CD8-positive, alpha-beta memory T cell (primary cell): ENCODE results near the gene BNC2. TPM values are rescaled to one million over a fixed set of nuclear protein-coding genes. Genes with fewer than 3 reads are reported as not detected.

ENCODE experiments used
- CTCF ChIA-PET: fragments of 350-600 bp; sonication (Branson Sonifier 250); formaldehyde crosslinking; loops from one replicate; lab custom pipeline; 2021; ENCODE audit warnings: antibody characterized with exemption; lab: Charles Lee
- POLR2A ChIA-PET: fragments of 350-600 bp; sonication (Branson Sonifier 250); formaldehyde crosslinking; loops from one replicate; lab custom pipeline; 2021; ENCODE audit warnings: antibody characterized with exemption; lab: Charles Lee
- DNase-seq, 5 donors: peaks; one replicate each; pipeline versions ENCODE4 v3.0.0 to v3.0.0-alpha.2; 2020 to 2022; ENCODE audit warnings: mixed read lengths in 1 of 5
- H3K27ac ChIP-seq: one replicate; pipeline ENCODE4 v1.7.0; 2013; ENCODE audit warnings: low read depth, mild to moderate bottlenecking, low read length, moderate library complexity
- H3K27me3 ChIP-seq: 2 replicates; pipeline ENCODE4 v1.7.0; 2013; ENCODE audit warnings: low read length, mild to moderate bottlenecking; ENCODE audit not compliant: insufficient read depth, poor library complexity, severe bottlenecking
- H3K36me3 ChIP-seq: 2 replicates; pipeline ENCODE4 v1.7.0; 2013; ENCODE audit warnings: mild to moderate bottlenecking, low read length, moderate library complexity; ENCODE audit not compliant: insufficient read depth
- H3K4me1 ChIP-seq: 2 replicates; pipeline ENCODE4 v1.7.0; 2013; ENCODE audit warnings: mild to moderate bottlenecking, low read length, moderate library complexity; ENCODE audit not compliant: insufficient read depth
- H3K4me3 ChIP-seq: 2 replicates; pipeline ENCODE4 v1.7.0; 2013; ENCODE audit warnings: mild to moderate bottlenecking, low read length
- H3K9me3 ChIP-seq: 2 replicates; pipeline ENCODE4 v1.7.0; 2013; ENCODE audit warnings: mild to moderate bottlenecking, low read length
- H3K27ac Mint-ChIP-seq, 8 donors: one replicate each; pipeline ENCODE4 v1.8.0; 2020 to 2021; ENCODE audit warnings: mixed read lengths in 8 of 8, mild to moderate bottlenecking in 6 of 8, inconsistent platforms in 3 of 8, moderate library complexity in 3 of 8
- H3K27me3 Mint-ChIP-seq, 2 donors: one replicate each; pipeline ENCODE4 v1.8.0; 2020 to 2021; ENCODE audit warnings: mixed read lengths in 2 of 2, mild to moderate bottlenecking in 1 of 2, moderate library complexity in 1 of 2
- H3K36me3 Mint-ChIP-seq, 3 donors: one replicate each; pipeline ENCODE4 v1.8.0; 2020 to 2021; ENCODE audit warnings: mixed read lengths in 3 of 3, inconsistent platforms in 1 of 3, mild to moderate bottlenecking in 1 of 3
- H3K4me1 Mint-ChIP-seq, 3 donors: one replicate each; pipeline ENCODE4 v1.8.0; 2020 to 2021; ENCODE audit warnings: mixed read lengths in 3 of 3, inconsistent platforms in 1 of 3, mild to moderate bottlenecking in 1 of 3
- H3K4me3 Mint-ChIP-seq, 7 donors: one replicate each; pipeline ENCODE4 v1.8.0; 2020 to 2021; ENCODE audit warnings: mixed read lengths in 7 of 7, mild to moderate bottlenecking in 6 of 7, moderate library complexity in 4 of 7, inconsistent platforms in 2 of 7
- H3K9me3 Mint-ChIP-seq, 5 donors: one replicate each; pipeline ENCODE4 v1.8.0; 2020 to 2022; ENCODE audit warnings: mixed read lengths in 5 of 5, mild to moderate bottlenecking in 3 of 5, moderate library complexity in 2 of 5, inconsistent platforms in 1 of 5
- polyA plus RNA-seq: library from polyadenylated mRNA; unstranded; fragments of 300-500 nt; fragmentation: Illumina TruSeq; gene quantifications from one replicate; pipeline ENCODE4 v1.2.3, GENCODE V29; 2021
- total RNA-seq, 2 experiments: library from RNA; stranded (reverse); gene quantifications; one replicate each; pipeline ENCODE4 v1.2.3, GENCODE V29; 2021

The BNC2 gene
- total and polyA plus RNA-seq, 3 experiments from 2014 or later, result 0.18 TPM; not detected in 2

GRCh38 chr9:16710888-16711287, 159.6 kb downstream of the BNC2 start:
- no peaks in the 10 kb centered on the region for H3K9me3 ChIP-seq
- H3K4me3 ChIP-seq, result no peak overlapping the region
- Mint-ChIP-seq H3K4me3 (no peak overlapping the region), H3K9me3 (peaks cover 3 to 17% (median 13%) of the 10 kb centered on the region in 5 donors), H3K36me3 (no peaks in the 10 kb centered on the region), H3K27me3 (no peaks in the 10 kb centered on the region), H3K27ac (no peak overlapping the region), H3K4me1 (no peaks in the 10 kb centered on the region)
- ChIA-PET POLR2A (no interaction called here), CTCF (no interaction called here)
- H3K27me3 ChIP-seq, result no peaks in the 10 kb centered on the region
- no peaks in the 10 kb centered on the region for H3K4me1 ChIP-seq
- no peak overlapping the region for H3K27ac ChIP-seq
- no peaks in the 10 kb centered on the region for H3K36me3 ChIP-seq
- DNase-seq, result no peak

GRCh38 chr9:16709924-16710323, 160.5 kb downstream of the BNC2 start:
- no peaks in the 10 kb centered on the region for H3K36me3 Mint-ChIP-seq
- no peak overlapping the region for H3K4me3 Mint-ChIP-seq
- H3K36me3 ChIP-seq, result no peaks in the 10 kb centered on the region
- H3K27ac ChIP-seq, result no peak overlapping the region
- H3K4me1 ChIP-seq, result no peaks in the 10 kb centered on the region
- no peak overlapping the region for H3K4me3 ChIP-seq
- ChIA-PET CTCF (no interaction called here), POLR2A (no interaction called here)
- peaks cover 5 to 17% (median 13%) of the 10 kb centered on the region in 5 donors for H3K9me3 Mint-ChIP-seq
- H3K4me1 Mint-ChIP-seq, result no peaks in the 10 kb centered on the region
- H3K27me3 ChIP-seq, result no peaks in the 10 kb centered on the region
- no peak overlapping the region for H3K27ac Mint-ChIP-seq
- no peak for DNase-seq
- no peaks in the 10 kb centered on the region for H3K9me3 ChIP-seq
- no peaks in the 10 kb centered on the region for H3K27me3 Mint-ChIP-seq

DNA sequence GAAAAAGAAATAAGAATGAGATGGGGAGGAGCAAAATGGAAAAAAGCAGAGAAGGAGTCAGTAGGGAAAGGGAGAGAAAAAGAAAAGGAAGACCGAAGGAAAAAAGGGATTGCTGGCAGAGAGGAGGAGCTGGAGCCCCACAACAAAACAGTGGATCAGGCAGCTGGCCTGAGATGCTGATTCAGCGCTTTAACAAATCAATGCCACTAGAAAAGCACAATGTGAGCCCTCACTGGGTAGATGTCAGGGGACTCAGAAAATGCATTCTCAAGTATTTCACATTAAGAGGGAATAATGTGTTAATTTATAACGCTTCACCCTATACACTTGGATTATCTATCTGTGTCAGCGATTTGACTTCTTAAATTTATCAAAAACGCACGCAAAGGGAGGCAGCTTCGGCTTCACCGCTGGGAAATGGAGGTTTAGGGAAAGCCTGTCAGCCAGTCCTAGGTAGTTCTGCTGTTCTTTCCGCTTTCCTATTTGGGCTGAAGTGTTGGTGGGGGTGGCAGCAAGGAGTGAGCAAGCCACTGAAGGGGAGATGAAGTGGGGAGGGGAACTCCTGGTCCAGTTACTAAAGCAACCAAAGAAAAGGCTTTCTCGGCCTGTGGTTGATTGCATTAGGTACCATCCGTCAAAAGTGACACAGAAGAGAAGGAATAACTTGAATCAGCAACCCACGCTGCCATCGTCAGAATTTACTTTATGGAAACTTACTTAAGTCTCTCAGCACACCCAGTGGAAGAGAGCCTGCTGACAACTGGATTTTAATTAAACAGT, 161.6 kb downstream of the BNC2 start:
- Histone ChIP-seq H3K9me3 (no peaks in the 10 kb centered on the region), H3K27me3 (no peaks in the 10 kb centered on the region), H3K36me3 (no peaks in the 10 kb centered on the region), H3K4me1 (no peaks in the 10 kb centered on the region), H3K4me3 (no peak overlapping the region), H3K27ac (no peak overlapping the region)
- CTCF ChIA-PET, result no interaction called here
- no peaks in the 10 kb centered on the region for H3K36me3 Mint-ChIP-seq
- no peak overlapping the region for H3K27ac Mint-ChIP-seq
- DNase-seq, result no peak
- peaks cover 5 to 16% (median 13%) of the 10 kb centered on the region in 5 donors for H3K9me3 Mint-ChIP-seq
- POLR2A ChIA-PET, result no interaction called here
- no peaks in the 10 kb centered on the region for H3K27me3 Mint-ChIP-seq
- H3K4me3 Mint-ChIP-seq, result no peak overlapping the region
- H3K4me1 Mint-ChIP-seq, result no peaks in the 10 kb centered on the region

DNA sequence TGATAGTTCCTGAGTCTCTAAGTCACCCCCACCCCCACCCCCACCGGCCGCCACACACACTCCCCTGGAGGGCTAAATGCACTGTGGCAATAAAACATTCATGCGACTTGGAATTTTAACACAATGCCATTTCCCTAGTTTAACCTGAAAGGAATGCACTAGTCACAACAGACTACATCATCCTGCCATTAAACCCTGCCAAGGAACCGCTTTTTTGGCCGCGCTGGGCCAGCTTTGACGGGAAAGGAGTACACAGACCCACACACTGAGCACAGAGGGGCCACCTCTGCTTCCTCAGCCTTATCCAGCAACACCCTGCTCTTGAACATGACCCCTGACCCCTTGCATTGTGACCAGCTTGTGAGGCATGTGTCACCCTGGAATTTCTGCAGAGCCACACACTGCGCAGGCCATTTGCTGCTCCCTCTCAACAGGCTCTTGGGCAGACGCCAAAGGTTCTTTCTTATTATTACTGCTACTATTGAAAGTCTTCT, 165.3 kb downstream of the BNC2 start:
- no peaks in the 10 kb centered on the region for H3K27me3 Mint-ChIP-seq

DNA sequence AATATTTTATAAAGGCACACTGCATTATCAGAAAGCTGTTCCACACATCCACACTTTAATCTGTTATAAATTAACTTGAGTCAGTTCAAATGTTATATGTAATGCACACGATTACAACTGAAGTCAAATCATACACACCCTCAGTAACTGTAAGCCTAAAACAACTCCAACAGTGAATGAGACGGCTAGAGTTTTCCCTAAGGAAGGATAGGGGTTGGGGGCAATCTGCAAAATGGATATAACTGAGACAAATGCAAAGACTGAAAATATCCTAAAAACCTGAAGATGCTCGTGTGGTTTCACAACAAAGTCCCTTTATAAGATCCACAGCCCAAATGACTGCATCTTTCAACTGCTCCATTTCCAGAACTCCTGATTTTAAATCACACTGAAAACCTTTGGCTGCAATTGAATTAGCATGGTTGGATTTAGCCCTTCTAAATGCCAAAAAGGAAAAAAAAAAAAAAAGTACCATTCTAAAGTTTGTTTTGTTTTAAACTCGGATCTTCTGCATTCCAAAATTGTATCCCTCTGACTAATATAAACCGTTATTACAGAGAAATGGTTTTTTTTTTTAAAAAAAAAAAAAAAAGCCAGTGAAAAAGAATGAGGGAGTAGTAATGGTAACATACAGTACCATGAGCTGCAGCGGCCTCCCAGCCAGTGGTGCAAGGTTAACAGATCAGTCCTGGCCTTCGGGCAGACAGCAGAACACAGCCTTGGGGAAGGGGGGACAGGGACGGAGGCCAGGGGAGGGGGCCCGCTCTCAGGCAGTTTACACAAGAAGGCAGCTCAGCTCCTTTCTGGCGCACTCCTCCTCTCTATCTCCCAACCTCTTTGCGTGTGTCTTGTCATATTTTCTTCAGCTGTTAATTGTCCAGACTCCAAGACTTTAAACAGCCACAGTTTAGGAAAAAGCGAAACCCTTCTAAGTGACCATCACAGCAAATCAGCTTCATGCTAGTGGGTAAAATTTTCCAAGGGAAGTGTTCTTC, 166.1 kb downstream of the BNC2 start:
- no peaks in the 10 kb centered on the region for H3K36me3 Mint-ChIP-seq
- no peak overlapping the region for H3K27ac Mint-ChIP-seq
- no peaks in the 10 kb centered on the region for H3K4me1 Mint-ChIP-seq
- Histone ChIP-seq H3K27ac (no peak overlapping the region), H3K9me3 (no peaks in the 10 kb centered on the region), H3K36me3 (no peaks in the 10 kb centered on the region), H3K27me3 (no peaks in the 10 kb centered on the region), H3K4me3 (no peak overlapping the region), H3K4me1 (no peaks in the 10 kb centered on the region)
- H3K9me3 Mint-ChIP-seq, result peaks cover 4 to 17% (median 11%) of the 10 kb centered on the region in 5 donors
- ChIA-PET POLR2A (no interaction called here), CTCF (no interaction called here)
- no peak overlapping the region for H3K4me3 Mint-ChIP-seq
- no peak for DNase-seq
- H3K27me3 Mint-ChIP-seq, result no peaks in the 10 kb centered on the region

More for the DNA sequence above, 165.3 kb downstream of the BNC2 start:
- Histone ChIP-seq H3K4me3 (no peak overlapping the region), H3K27me3 (no peaks in the 10 kb centered on the region), H3K9me3 (no peaks in the 10 kb centered on the region), H3K4me1 (no peaks in the 10 kb centered on the region), H3K36me3 (no peaks in the 10 kb centered on the region), H3K27ac (no peak overlapping the region)
- no peak for DNase-seq
- Mint-ChIP-seq H3K9me3 (peaks cover 4 to 17% (median 11%) of the 10 kb centered on the region in 5 donors), H3K36me3 (no peaks in the 10 kb centered on the region), H3K4me3 (no peak overlapping the region), H3K27ac (peak overlapping the region in 1 of 8 donors; percentile 5), H3K4me1 (no peaks in the 10 kb centered on the region)
- ChIA-PET CTCF (no interaction called here), POLR2A (no interaction called here)

DNA sequence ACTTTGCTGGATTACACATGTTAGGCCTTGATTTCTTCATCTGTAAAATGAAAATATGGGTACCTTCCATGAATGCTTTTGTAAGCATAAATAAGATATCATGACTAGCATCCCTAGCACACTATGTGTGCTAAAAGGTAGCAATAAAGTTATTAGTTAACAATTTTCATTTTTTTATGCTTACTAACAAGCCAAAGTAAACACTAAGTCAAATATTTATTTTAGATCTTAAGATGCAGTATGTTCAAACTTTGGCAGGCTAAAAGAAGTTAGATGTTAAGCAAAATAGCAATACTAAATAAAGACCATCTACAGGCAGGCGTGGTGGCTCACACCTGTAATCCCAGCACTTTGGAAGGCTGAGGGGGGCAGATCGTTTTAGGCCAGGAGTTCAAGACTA, 169.1 kb downstream of the BNC2 start:
- Mint-ChIP-seq H3K27me3 (no peaks in the 10 kb centered on the region), H3K4me3 (no peak overlapping the region), H3K36me3 (no peaks in the 10 kb centered on the region), H3K9me3 (peaks cover 3 to 14% (median 6%) of the 10 kb centered on the region in 5 donors), H3K27ac (no peak overlapping the region), H3K4me1 (no peaks in the 10 kb centered on the region)
- ChIA-PET POLR2A (no interaction called here), CTCF (no interaction called here)
- Histone ChIP-seq H3K27me3 (no peaks in the 10 kb centered on the region), H3K36me3 (no peaks in the 10 kb centered on the region), H3K27ac (no peak overlapping the region), H3K9me3 (no peaks in the 10 kb centered on the region), H3K4me3 (no peak overlapping the region), H3K4me1 (no peaks in the 10 kb centered on the region)
- DNase-seq, result no peak

GRCh38 chr9:16693616-16694015, 176.9 kb downstream of the BNC2 start:
- Histone ChIP-seq H3K9me3 (no peaks in the 10 kb centered on the region), H3K27me3 (no peaks in the 10 kb centered on the region), H3K4me1 (no peaks in the 10 kb centered on the region), H3K36me3 (no peaks in the 10 kb centered on the region), H3K27ac (no peak overlapping the region), H3K4me3 (no peak overlapping the region)
- no peaks in the 10 kb centered on the region for H3K4me1 Mint-ChIP-seq
- ChIA-PET CTCF (no interaction called here), POLR2A (no interaction called here)
- no peak overlapping the region for H3K4me3 Mint-ChIP-seq
- no peaks in the 10 kb centered on the region for H3K27me3 Mint-ChIP-seq
- peak overlapping the region in 1 of 8 donors; percentile 27 for H3K27ac Mint-ChIP-seq
- peaks cover 0 to 23% (median 14%) of the 10 kb centered on the region in 5 donors for H3K9me3 Mint-ChIP-seq
- H3K36me3 Mint-ChIP-seq, result no peaks in the 10 kb centered on the region
- DNase-seq, result no peak

DNA sequence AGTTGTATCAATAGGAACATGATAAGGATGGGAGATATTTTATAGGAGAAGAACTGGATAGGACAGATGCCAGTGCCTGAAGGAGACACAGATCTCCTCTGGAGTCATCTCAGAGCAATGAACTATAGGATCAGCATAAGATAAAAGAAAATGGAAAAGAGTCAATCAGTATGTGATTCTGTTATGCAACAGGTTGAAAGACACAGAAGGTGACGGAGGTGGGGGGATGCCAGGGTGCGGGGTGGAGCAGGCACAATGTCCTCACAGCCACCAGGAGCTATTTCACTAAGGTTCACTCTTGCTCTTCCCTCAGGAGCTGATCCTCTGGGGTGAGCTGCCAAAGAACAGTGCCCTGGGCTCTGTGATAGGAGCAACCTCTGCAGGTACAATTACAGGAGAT, 179.8 kb downstream of the BNC2 start:
- no peak overlapping the region for H3K27ac ChIP-seq
- POLR2A ChIA-PET, result no interaction called here
- no peaks in the 10 kb centered on the region for H3K4me1 ChIP-seq
- H3K4me3 ChIP-seq, result no peak overlapping the region
- H3K27me3 ChIP-seq, result no peaks in the 10 kb centered on the region
- H3K36me3 ChIP-seq, result no peaks in the 10 kb centered on the region
- CTCF ChIA-PET, result no interaction called here
- Mint-ChIP-seq H3K4me3 (peak overlapping the region in 1 of 7 donors; percentile 77), H3K4me1 (no peaks in the 10 kb centered on the region), H3K9me3 (peaks cover 6 to 24% (median 13%) of the 10 kb centered on the region in 5 donors), H3K27me3 (no peaks in the 10 kb centered on the region), H3K27ac (no peak overlapping the region), H3K36me3 (no peaks in the 10 kb centered on the region)
- DNase-seq, result no peak
- H3K9me3 ChIP-seq, result no peaks in the 10 kb centered on the region
